HG02943 (cell line): Measurements from ENCODE around the gene RPL36.
"Not testable (repeated sequence)": the region's sequence is repeated elsewhere in the genome, so short reads cannot be mapped to it uniquely, and the experiment has no call there.

Experiments used
- ATAC-seq: cut with Tn5 transposase; IDR thresholded peaks from one replicate; pipeline ENCODE4 v1.9.1; 2021; ENCODE audit warnings: mild to moderate bottlenecking, low read depth, moderate library complexity; ENCODE audit not compliant: unreplicated experiment

The RPL36 gene

GRCh38 chr19:5702053-5702410, 11.9 kb downstream of the RPL36 start:
- not testable (repeated sequence) for ATAC-seq

DNA sequence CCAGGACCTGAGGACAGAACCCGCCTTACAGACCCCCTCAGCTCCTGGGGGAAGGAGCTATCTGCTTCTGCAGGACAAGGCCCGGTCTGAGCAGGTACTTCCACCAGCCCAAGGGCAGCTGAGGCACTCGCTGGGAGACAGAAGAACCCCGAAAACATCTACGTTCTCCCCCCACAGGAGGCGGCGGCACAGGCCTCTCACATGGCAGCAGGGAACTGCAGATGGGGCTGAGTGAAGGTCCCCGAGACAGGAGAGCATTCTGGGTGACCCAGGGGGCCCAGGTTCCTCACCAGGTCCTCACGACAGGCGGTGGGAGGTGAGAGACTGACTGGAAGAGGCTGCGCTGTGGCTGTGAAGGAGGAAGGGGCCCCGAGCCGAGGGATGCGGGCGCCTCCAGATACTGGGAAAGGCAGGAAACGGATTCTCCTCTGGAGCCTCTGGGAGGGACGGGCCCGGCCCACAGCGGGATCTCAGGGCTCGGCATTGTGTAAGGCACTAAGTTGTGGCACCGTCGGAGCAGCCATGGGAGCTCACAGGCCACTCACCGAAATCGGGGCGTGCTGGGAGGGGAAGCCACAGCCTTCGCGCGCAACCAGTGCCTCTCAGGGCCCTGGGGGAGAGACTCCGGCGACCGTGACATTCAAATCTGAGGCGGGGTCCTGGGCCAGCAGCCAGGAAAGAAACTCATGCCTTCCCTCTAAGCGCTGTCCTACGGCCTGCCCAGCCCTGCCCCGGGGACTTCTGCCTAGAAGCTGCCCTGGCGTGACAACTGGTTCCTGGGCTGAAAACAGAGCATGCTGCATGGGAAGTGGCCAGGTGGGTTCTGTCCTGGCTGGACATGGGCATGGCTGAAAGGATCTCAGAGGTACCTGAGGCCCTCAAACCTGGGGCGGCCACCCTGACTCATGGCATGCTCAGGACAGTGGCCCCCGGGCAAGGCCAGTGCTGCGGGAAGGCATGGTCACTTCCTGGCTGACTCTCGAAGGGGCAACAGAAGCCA, 14.0 kb downstream of the RPL36 start:
- no peak for ATAC-seq

GRCh38 chr19:5705552-5705951, 15.5 kb downstream of the RPL36 start:
- no peak for ATAC-seq

DNA sequence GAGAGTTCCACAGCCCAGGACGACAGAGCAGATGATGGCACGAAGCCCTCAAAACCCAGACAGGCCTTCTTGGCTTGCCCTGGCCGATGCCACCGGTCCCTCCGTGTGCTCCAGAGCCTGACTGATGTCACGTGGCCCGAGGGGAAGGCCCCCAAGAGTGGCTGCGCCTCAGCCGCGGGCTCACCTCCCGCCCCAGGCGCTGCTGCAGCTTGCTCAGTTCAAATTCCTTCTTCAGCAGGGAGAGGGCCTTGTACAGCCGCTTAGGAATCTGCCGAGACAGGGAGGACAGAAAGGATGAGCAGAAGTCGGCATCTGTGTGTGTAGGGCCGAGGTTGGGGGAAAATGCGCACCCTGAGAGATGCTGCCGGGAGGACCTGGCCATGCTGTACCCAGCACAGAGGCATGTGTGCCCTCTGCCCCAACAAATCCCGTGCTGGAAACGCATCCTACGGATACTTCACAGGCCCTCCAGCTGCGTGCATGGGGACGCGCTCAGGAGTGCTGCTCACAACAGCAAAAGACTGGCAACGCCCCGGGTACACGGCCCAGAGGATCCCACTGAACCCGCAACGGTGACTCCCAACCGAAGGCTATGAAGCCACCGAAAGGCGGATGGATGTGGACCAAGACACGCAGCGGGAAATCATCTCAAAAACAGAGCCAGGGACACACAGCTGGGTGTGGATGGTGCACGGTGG, 16.9 kb downstream of the RPL36 start:
- ATAC-seq: no peak

- no peak for ATAC-seq
Observed at GRCh38 chr19:5707576-5708575, 17.8 kb downstream of the RPL36 start.

- no peak for ATAC-seq
Observed at GRCh38 chr19:5711025-5711424, 20.9 kb downstream of the RPL36 start.

- no peak for ATAC-seq
Observed at GRCh38 chr19:5711713-5712161, 21.6 kb downstream of the RPL36 start.

DNA sequence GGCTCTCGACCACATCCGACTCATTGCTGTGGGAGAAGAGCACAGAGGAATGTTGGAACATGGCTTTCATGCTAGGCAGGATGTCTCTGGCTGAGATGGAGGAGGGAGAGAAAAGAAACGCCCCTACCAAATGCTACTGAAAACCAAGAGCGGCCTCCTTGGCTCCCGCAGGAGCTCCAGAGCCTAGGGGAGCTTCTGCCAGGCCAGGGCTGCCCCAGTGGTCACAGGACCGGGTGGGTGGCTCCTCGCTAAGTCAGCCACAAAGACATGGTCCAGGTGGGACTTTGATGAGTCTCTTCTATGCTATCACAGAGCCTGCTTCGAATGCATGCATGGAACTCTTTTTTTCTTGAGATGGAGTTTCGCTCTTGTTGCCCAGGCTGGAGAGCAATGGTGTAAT, 23.1 kb downstream of the RPL36 start:
- no peak for ATAC-seq

- ATAC-seq: no peak
Observed at GRCh38 chr19:5714816-5715215, 24.7 kb downstream of the RPL36 start.

DNA sequence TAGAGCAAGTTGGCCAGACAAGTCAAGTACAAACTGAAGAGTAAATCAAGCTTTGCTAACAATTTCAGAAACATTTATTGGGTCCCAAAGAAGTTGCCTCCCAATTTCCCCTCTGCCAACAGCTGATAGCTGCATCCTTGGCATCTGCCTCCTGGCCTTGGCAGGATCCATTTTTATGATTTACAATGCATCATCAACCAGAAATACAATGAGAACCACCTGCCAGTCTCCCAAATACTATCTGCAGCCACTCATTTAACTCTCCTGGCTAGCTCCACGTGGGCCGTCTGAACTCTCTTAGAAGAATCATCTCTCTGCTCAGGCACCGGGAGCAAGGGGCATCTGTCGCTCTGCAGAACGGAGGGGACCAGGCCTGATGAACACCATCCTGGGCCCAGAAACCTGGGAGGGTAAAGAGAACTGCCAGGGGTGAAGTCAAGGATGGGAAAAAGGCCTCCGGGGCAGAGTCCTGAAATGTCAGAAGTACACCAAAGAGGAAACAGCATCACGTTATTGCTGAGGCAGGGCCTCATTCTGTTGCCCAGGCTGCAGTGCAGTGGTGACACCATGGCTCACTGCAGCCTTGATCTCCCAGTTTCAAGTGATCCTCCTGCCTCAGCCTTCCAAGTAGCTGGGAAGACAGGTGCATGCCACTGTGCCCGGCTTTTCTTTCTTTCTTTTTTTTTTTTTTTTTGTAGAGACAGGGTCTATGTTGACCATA, 27.3 kb downstream of the RPL36 start:
- no peak for ATAC-seq

- ATAC-seq: no peak
Observed at GRCh38 chr19:5718037-5718578, 28.0 kb downstream of the RPL36 start.

DNA sequence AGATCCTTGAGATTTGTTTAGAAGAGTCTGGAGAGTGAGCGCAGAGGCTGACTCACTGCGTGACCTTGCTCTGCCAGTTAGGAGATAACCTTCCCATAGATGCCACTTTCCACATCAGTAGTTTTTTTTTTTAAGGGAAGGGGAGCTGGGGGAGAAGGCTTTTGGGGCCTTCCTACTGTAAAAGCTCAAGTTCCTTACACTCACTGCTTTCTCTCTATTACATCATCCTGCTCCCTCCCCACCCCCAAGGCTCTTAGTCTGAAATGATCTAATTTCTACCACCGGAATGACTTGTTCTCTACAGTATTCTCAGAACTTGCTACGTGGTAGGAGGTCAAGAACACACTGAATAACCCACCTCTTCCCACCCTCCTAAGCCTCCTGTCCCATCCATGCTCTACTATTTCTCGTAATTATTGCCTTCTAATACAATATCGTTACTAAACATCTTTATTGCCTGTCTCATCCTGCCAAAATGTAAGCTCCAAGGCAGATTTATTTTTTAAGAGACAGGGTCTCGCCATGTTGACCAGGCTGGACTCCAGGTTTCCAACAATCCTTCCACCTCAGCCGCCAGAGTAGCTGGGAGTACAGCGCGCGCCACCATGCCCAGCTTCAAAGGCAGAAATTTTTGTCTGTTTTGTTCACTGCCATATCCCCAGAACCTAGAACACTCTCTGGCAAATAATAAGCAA, 28.6 kb downstream of the RPL36 start:
- no peak for ATAC-seq

GRCh38 chr19:5719274-5719960, 29.3 kb downstream of the RPL36 start:
- no peak for ATAC-seq

GRCh38 chr19:5719961-5720790, 30.1 kb downstream of the RPL36 start, which contains the start of the genes CATSPERD and LONP1:
Gene CATSPERD (plus strand): TSS chr19:5720637. CDS start chr19:5720738, 101 bp downstream.
Gene LONP1 (minus strand): TSS chr19:5720146. CDS start chr19:5720132, 14 bp downstream.
- peak; percentile 85 for ATAC-seq

- no peak for ATAC-seq
Observed at GRCh38 chr19:5727453-5728050, 37.5 kb downstream of the RPL36 start.

- ATAC-seq: not testable (repeated sequence)
Observed at GRCh38 chr19:5733172-5733571, 43.1 kb downstream of the RPL36 start.

GRCh38 chr19:5738423-5738822, 48.3 kb downstream of the RPL36 start:
- no peak for ATAC-seq
